HepG2 (cell line): ENCODE measurements around the gene OLAH. TPM values are rescaled to one million over a fixed set of nuclear protein-coding genes. Genes with fewer than 3 reads are reported as not detected.
A peak's percentile ranks its signal among the peaks of the same experiment; 100 is the strongest.

Experiments
- ISL2 ChIP-seq: sonication (generic); formaldehyde crosslinking; IDR thresholded peaks from 2 replicates; pipeline ENCODE4 v1.5.0; 2020; ENCODE audit warnings: missing genetic modification reagents
- ZNF274 ChIP-seq: sonication (generic); formaldehyde crosslinking; IDR thresholded peaks from 2 replicates; pipeline ENCODE4 v1.5.1; 2020; ENCODE audit warnings: mild to moderate bottlenecking, missing genetic modification reagents
- ZNF724P ChIP-seq: sonication (generic); formaldehyde crosslinking; IDR thresholded peaks from 2 replicates; pipeline ENCODE4 v1.8.0; 2022; ENCODE audit warnings: missing genetic modification reagents, borderline replicate concordance
- ZNF749 ChIP-seq: sonication (generic); formaldehyde crosslinking; IDR thresholded peaks from 2 replicates; pipeline ENCODE4 v1.8.0; 2022; ENCODE audit warnings: mild to moderate bottlenecking, missing genetic modification reagents, moderate library complexity, borderline replicate concordance
- ZNF782 ChIP-seq: sonication (generic); formaldehyde crosslinking; IDR thresholded peaks from 2 replicates; pipeline ENCODE4 v1.4.0; 2020; ENCODE audit warnings: missing genetic modification reagents, mild to moderate bottlenecking, borderline replicate concordance
- polyA plus RNA-seq, 8 experiments: library from polyadenylated mRNA; depleted of rRNA in 3 of 8; stranded (reverse) in 7 of 8; unstranded in 1 of 8; fragments of >200 nt; fragmentation: Illumina TruSeq in 4 of 8; extraction: Trizol in 4 of 8; gene quantifications; 2 replicates each; pipeline versions ENCODE4 v1.2.1 to v1.2.3, GENCODE V29; 2011 to 2016; ENCODE audit warnings: low read depth in 4 of 8, missing spikeins in 1 of 8, mixed read lengths in 1 of 8; ENCODE audit not compliant: insufficient read depth in 1 of 8
- total RNA-seq, 5 experiments: library from RNA; depleted of rRNA; stranded (reverse); fragments of >200 nt; fragmentation: Illumina TruSeq; extraction: Trizol; gene quantifications; 2 replicates each; pipeline ENCODE4 v1.2.3, GENCODE V29; 2016; ENCODE audit warnings: low read depth in 1 of 5
- TF ChIP-seq, protein P1 (sequence below): sonication (generic); formaldehyde crosslinking; IDR thresholded peaks from 2 replicates; pipeline ENCODE4 v1.4.0; 2020; ENCODE audit warnings: mild to moderate bottlenecking, missing genetic modification reagents, borderline replicate concordance
- TF ChIP-seq, protein P2 (sequence below), 2 experiments: sonication (generic) in 1 of 2; formaldehyde crosslinking in 1 of 2; IDR thresholded peaks; 2 replicates each; pipeline versions ENCODE4 v1.6.1 to v1.9.0; 2014 to 2022; ENCODE audit warnings: antibody characterized with exemption in 1 of 2, borderline replicate concordance in 1 of 2, inconsistent platforms in 1 of 2, low read depth in 1 of 2, missing genetic modification reagents in 1 of 2

Gene OLAH
- total and polyA plus RNA-seq, 2 of the 13 experiments (the other 11 are each of a cell fraction or from before 2014, with no cell fraction given) = 0.13 TPM; not detected in 1

DNA sequence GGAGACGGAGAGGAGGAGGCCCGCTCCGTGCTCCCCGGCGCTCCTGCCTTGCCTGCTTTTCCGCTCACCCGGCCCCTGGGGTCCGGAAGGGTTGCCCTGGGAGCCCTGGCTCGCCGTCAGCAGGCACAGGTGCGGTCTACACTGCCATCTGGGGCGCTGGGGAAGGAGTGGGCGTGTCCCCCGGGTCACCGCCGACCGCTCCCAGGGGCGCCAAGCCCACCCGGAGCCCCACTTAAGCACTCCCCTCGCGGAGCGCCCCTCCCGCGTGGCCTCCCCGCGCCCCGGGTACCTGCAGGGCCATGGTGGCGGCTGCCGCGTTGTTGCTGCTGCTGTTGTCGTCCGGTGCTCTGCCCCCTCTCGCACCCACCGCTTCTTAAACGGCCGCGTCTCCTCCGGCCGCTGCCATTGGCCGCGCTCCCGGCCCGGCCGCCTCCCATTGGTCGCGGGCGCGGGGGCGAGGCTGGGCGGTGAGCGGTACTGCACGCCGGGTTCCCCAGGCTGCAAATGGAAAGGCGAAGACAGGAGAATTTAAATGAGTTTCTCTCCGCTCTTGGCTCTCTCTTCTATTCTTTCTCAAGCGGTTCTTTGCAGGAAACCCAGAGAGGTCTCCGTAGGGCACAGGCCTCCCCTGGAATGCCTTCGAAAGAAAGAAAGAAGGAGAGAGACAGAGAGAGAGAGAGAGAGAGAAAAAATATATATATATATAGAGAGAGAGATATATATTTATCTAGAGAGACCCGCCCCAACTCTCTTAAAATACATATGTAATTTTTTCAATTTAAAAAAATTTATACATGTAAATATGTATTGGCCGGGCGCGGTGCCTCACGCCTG is 44.9 kb downstream of the OLAH start, which contains the start of gene ACBD7 (continued):
- TF ChIP-seq ZNF724P (peak; percentile 33; the same call in 1 of the 2 replicates), ZNF274 (CRISPR knock-in tag) (no peak), ISL2 (CRISPR knock-in tag) (peak; percentile 29; the same call in 1 of the 2 replicates), ZNF749 (CRISPR knock-in tag) (no peak), ZNF782 (CRISPR knock-in tag) (peak; percentile 82; the same call in 1 of the 2 replicates)
- TF ChIP-seq, protein P1, sequence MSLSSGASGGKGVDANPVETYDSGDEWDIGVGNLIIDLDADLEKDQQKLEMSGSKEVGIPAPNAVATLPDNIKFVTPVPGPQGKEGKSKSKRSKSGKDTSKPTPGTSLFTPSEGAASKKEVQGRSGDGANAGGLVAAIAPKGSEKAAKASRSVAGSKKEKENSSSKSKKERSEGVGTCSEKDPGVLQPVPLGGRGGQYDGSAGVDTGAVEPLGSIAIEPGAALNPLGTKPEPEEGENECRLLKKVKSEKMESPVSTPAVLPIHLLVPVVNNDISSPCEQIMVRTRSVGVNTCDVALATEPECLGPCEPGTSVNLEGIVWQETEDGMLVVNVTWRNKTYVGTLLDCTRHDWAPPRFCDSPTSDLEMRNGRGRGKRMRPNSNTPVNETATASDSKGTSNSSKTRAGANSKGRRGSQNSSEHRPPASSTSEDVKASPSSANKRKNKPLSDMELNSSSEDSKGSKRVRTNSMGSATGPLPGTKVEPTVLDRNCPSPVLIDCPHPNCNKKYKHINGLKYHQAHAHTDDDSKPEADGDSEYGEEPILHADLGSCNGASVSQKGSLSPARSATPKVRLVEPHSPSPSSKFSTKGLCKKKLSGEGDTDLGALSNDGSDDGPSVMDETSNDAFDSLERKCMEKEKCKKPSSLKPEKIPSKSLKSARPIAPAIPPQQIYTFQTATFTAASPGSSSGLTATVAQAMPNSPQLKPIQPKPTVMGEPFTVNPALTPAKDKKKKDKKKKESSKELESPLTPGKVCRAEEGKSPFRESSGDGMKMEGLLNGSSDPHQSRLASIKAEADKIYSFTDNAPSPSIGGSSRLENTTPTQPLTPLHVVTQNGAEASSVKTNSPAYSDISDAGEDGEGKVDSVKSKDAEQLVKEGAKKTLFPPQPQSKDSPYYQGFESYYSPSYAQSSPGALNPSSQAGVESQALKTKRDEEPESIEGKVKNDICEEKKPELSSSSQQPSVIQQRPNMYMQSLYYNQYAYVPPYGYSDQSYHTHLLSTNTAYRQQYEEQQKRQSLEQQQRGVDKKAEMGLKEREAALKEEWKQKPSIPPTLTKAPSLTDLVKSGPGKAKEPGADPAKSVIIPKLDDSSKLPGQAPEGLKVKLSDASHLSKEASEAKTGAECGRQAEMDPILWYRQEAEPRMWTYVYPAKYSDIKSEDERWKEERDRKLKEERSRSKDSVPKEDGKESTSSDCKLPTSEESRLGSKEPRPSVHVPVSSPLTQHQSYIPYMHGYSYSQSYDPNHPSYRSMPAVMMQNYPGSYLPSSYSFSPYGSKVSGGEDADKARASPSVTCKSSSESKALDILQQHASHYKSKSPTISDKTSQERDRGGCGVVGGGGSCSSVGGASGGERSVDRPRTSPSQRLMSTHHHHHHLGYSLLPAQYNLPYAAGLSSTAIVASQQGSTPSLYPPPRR = 0 out of 2 replicates have a peak, but pooled peaks have one; percentile 22
- TF ChIP-seq, protein P2, sequence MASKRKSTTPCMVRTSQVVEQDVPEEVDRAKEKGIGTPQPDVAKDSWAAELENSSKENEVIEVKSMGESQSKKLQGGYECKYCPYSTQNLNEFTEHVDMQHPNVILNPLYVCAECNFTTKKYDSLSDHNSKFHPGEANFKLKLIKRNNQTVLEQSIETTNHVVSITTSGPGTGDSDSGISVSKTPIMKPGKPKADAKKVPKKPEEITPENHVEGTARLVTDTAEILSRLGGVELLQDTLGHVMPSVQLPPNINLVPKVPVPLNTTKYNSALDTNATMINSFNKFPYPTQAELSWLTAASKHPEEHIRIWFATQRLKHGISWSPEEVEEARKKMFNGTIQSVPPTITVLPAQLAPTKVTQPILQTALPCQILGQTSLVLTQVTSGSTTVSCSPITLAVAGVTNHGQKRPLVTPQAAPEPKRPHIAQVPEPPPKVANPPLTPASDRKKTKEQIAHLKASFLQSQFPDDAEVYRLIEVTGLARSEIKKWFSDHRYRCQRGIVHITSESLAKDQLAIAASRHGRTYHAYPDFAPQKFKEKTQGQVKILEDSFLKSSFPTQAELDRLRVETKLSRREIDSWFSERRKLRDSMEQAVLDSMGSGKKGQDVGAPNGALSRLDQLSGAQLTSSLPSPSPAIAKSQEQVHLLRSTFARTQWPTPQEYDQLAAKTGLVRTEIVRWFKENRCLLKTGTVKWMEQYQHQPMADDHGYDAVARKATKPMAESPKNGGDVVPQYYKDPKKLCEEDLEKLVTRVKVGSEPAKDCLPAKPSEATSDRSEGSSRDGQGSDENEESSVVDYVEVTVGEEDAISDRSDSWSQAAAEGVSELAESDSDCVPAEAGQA (IDR thresholded peaks at IDR 0.05; ENCODE audit: low read depth) = no peak
- TF ChIP-seq, protein P2 (CRISPR knock-in tag; IDR thresholded peaks at IDR 0.05; ENCODE audit: borderline replicate concordance) = no peak
